SU-DHL-6 (cell line): ENCODE data around the gene TRIM38.

Experiments
- EZH2phosphoT487 ChIP-seq: fragments of 200-600 bp; sonication (generic), shearing (Covaris generic); conservative IDR thresholded peaks from 2 replicates; pipeline ENCODE4 v1.6.1; 2018; ENCODE audit warnings: mild to moderate bottlenecking, antibody characterized with exemption, low read length, moderate library complexity, mixed read lengths
- TF ChIP-seq, protein P1 (sequence below): fragments of 200-600 bp; sonication (generic); IDR thresholded peaks from one replicate; pipeline ENCODE4 v1.5.1; 2017; ENCODE audit warnings: antibody characterized with exemption, mild to moderate bottlenecking, low read length, moderate library complexity; ENCODE audit not compliant: insufficient read depth, poor library complexity, severe bottlenecking

DNA sequence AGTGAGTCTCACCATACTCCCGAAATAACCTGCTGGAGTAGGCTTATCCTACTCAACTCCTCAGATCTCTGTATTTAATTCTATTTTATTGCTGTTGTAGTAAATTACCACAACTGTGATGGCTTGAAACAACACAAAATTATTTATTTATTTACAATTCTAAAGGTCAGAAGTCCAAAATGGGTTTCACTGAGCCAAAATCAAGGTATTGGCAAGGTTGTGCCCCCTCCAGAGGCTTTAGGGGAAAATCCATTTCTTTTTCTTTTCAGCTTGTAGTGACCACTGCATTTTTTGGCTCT lies 31.2 kb upstream of the TRIM38 start:
- TF ChIP-seq, protein P1, sequence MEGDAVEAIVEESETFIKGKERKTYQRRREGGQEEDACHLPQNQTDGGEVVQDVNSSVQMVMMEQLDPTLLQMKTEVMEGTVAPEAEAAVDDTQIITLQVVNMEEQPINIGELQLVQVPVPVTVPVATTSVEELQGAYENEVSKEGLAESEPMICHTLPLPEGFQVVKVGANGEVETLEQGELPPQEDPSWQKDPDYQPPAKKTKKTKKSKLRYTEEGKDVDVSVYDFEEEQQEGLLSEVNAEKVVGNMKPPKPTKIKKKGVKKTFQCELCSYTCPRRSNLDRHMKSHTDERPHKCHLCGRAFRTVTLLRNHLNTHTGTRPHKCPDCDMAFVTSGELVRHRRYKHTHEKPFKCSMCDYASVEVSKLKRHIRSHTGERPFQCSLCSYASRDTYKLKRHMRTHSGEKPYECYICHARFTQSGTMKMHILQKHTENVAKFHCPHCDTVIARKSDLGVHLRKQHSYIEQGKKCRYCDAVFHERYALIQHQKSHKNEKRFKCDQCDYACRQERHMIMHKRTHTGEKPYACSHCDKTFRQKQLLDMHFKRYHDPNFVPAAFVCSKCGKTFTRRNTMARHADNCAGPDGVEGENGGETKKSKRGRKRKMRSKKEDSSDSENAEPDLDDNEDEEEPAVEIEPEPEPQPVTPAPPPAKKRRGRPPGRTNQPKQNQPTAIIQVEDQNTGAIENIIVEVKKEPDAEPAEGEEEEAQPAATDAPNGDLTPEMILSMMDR, result no peak
- TF ChIP-seq EZH2phosphoT487, result no peak
